Esophagus muscularis mucosa (tissue), 4 donors: ENCODE data around the gene GRHL3.

Experiments used
- EP300 ChIP-seq: sonication (generic); formaldehyde crosslinking; IDR thresholded peaks from one replicate; pipeline ENCODE4 v1.6.1; 2017; ENCODE audit warnings: antibody characterized with exemption
- POLR2A ChIP-seq: fragments of 450-650 bp; IDR thresholded peaks from one replicate; pipeline ENCODE4 v1.6.1; 2017; ENCODE audit warnings: antibody characterized with exemption, moderate library complexity, mild to moderate bottlenecking, low read depth
- POLR2AphosphoS5 ChIP-seq, 2 donors: sonication (generic); formaldehyde crosslinking; IDR thresholded peaks; one replicate each; pipeline ENCODE4 v1.6.1; 2017; ENCODE audit warnings: antibody characterized with exemption in 2 of 2
- TF ChIP-seq, protein P1 (sequence below), 3 experiments: fragments of 200-600 bp in 2 of 3; fragments of 450-650 bp in 1 of 3; sonication (generic) in 2 of 3; IDR thresholded peaks; one replicate each; pipeline ENCODE4 v1.5.1; 2017 to 2019; ENCODE audit warnings: antibody characterized with exemption in 3 of 3, mild to moderate bottlenecking in 2 of 3, moderate library complexity in 1 of 3

DNA sequence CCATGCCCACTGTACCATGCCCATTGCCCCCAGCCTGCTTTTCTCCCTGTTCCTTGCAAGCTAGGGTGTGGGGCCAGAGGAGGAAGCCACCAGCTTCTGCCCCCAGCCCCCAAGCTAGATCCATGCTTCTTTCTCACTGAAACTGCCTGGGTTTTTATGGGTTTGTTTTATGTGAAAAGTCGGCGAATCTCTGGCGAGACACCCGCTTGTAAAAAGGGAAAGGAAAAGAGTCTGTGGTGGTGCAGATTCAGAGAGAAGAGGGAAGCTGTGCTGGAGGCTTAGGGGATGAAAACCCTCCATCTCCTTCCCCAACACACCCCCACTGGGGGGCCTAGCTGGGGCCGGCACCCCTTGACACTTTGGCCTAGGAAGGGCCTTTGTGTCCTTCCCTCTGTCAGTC is 26.2 kb downstream of the GRHL3 start:
- TF ChIP-seq, protein P1, sequence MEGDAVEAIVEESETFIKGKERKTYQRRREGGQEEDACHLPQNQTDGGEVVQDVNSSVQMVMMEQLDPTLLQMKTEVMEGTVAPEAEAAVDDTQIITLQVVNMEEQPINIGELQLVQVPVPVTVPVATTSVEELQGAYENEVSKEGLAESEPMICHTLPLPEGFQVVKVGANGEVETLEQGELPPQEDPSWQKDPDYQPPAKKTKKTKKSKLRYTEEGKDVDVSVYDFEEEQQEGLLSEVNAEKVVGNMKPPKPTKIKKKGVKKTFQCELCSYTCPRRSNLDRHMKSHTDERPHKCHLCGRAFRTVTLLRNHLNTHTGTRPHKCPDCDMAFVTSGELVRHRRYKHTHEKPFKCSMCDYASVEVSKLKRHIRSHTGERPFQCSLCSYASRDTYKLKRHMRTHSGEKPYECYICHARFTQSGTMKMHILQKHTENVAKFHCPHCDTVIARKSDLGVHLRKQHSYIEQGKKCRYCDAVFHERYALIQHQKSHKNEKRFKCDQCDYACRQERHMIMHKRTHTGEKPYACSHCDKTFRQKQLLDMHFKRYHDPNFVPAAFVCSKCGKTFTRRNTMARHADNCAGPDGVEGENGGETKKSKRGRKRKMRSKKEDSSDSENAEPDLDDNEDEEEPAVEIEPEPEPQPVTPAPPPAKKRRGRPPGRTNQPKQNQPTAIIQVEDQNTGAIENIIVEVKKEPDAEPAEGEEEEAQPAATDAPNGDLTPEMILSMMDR (IDR thresholded peaks at IDR 0.05) = no peak
- no peak for TF ChIP-seq POLR2A
- no peak for TF ChIP-seq POLR2AphosphoS5 (IDR thresholded peaks at IDR 0.05)
- TF ChIP-seq EP300 = no peak
